OCI-LY3 (cell line): ENCODE measurements around the gene AOC1.

ENCODE experiments used
- H2AFZ ChIP-seq: fragments of 200-600, 300-600 bp; shearing (Covaris generic); 2 replicates; pipeline ENCODE4 v1.6.0; 2014; ENCODE audit warnings: antibody characterized with exemption, low read depth, low read length
- H3K27ac ChIP-seq: fragments of 200-600, 300-600 bp; sonication (generic); 2 replicates; pipeline ENCODE4 v1.5.1; 2014; ENCODE audit warnings: mild to moderate bottlenecking, low read length, moderate library complexity, mixed read lengths
- H3K27me3 ChIP-seq: fragments of 200-600, 300-600 bp; sonication (generic); 2 replicates; pipeline ENCODE4 v1.6.1; 2014; ENCODE audit warnings: low read depth, low read length, mixed read lengths
- H3K36me3 ChIP-seq: fragments of 200-600, 300-600 bp; sonication (generic); replicated peaks from 2 replicates; pipeline ENCODE3; 2014; ENCODE audit warnings: low read depth, low read length, mixed read lengths
- H3K4me1 ChIP-seq: fragments of 300-600, 200-600 bp; sonication (generic); 2 replicates; pipeline ENCODE4 v1.6.1; 2014; ENCODE audit warnings: low read length, mixed read lengths
- H3K4me2 ChIP-seq: fragments of 200-600, 300-600 bp; sonication (generic); 2 replicates; pipeline ENCODE4 v1.6.1; 2014; ENCODE audit warnings: low read length, mixed read lengths
- H3K4me3 ChIP-seq: fragments of 300-600, 200-600 bp; sonication (generic); 2 replicates; pipeline ENCODE4 v1.5.1; 2014; ENCODE audit warnings: antibody characterized with exemption, mild to moderate bottlenecking, low read length, moderate library complexity
- H3K79me2 ChIP-seq: fragments of 300-600, 200-600 bp; shearing (Covaris generic); 2 replicates; pipeline ENCODE4 v1.6.1; 2014; ENCODE audit warnings: mild to moderate bottlenecking, low read length, mixed read lengths
- H3K9ac ChIP-seq: fragments of 300-600, 200-600 bp; shearing (Covaris generic); 2 replicates; pipeline ENCODE4 v1.6.0; 2014; ENCODE audit warnings: mild to moderate bottlenecking, low read length, moderate library complexity
- H3K9me3 ChIP-seq: fragments of 200-600, 300-600 bp; shearing (Covaris generic); 2 replicates; pipeline ENCODE4 v1.6.1; 2014; ENCODE audit warnings: low read length, mixed read lengths; ENCODE audit not compliant: insufficient read depth
- H4K20me1 ChIP-seq: fragments of 200-600, 300-600 bp; sonication (generic); 2 replicates; pipeline ENCODE4 v1.6.1; 2016; ENCODE audit warnings: low read length, mixed read lengths; ENCODE audit not compliant: insufficient read depth
- CTCF ChIP-seq: fragments of 200-600, 300-600 bp; sonication (generic); IDR thresholded peaks from 2 replicates; pipeline ENCODE4 v1.5.1; 2014; ENCODE audit warnings: antibody characterized with exemption, low read length, low read depth
- EZH2phosphoT487 ChIP-seq: fragments of 200-600 bp; shearing (Covaris generic); IDR thresholded peaks from 2 replicates; pipeline ENCODE4 v1.6.1; 2018; ENCODE audit warnings: antibody characterized with exemption, mixed run types, low read depth

The AOC1 gene

GRCh38 chr7:150866932-150867564 is 14.7 kb downstream of the AOC1 start:
- H3K4me3 ChIP-seq, result no peak overlapping the region
- H2AFZ ChIP-seq, result no peak overlapping the region
- H3K9me3 ChIP-seq, result peaks cover 8% of the 10 kb centered on the region
- H3K27me3 ChIP-seq, result no peaks in the 10 kb centered on the region
- peaks cover 2% of the 10 kb centered on the region for H3K36me3 ChIP-seq
- H3K9ac ChIP-seq, result no peak overlapping the region
- peaks cover 7% of the 10 kb centered on the region for H3K4me1 ChIP-seq
- no peak overlapping the region for H3K4me2 ChIP-seq
- no peaks in the 10 kb centered on the region for H3K79me2 ChIP-seq
- TF ChIP-seq EZH2phosphoT487 (no peak), CTCF (no peak)
- no peak overlapping the region for H3K27ac ChIP-seq
- no peaks in the 10 kb centered on the region for H4K20me1 ChIP-seq

- Histone ChIP-seq H3K27ac (no peak overlapping the region), H3K27me3 (no peaks in the 10 kb centered on the region), H2AFZ (no peak overlapping the region)
Observed at GRCh38 chr7:150867605-150868004, 15.3 kb downstream of the AOC1 start.

GRCh38 chr7:150869467-150869866 is 17.1 kb downstream of the AOC1 start:
- Histone ChIP-seq H3K36me3 (peaks cover 2% of the 10 kb centered on the region), H3K79me2 (no peaks in the 10 kb centered on the region), H3K9me3 (peaks cover 8% of the 10 kb centered on the region), H3K4me2 (no peak overlapping the region), H3K4me1 (no peaks in the 10 kb centered on the region), H2AFZ (no peak overlapping the region), H3K9ac (no peak overlapping the region), H3K4me3 (no peak overlapping the region), H3K27me3 (no peaks in the 10 kb centered on the region), H4K20me1 (no peaks in the 10 kb centered on the region), H3K27ac (no peak overlapping the region)
- no peak for TF ChIP-seq EZH2phosphoT487
- TF ChIP-seq CTCF, result no peak

More at GRCh38 chr7:150867605-150868004, 15.3 kb downstream of the AOC1 start:
- Histone ChIP-seq H3K4me3 (no peak overlapping the region), H3K9ac (no peak overlapping the region), H3K79me2 (no peaks in the 10 kb centered on the region), H3K4me2 (no peak overlapping the region), H3K36me3 (peaks cover 2% of the 10 kb centered on the region), H3K9me3 (peaks cover 8% of the 10 kb centered on the region), H3K4me1 (peaks cover 2% of the 10 kb centered on the region), H4K20me1 (no peaks in the 10 kb centered on the region)
- TF ChIP-seq CTCF, result no peak

- Histone ChIP-seq H3K4me1 (peaks cover 11% of the 10 kb centered on the region), H3K36me3 (peaks cover 2% of the 10 kb centered on the region), H2AFZ (no peak overlapping the region), H3K27me3 (no peaks in the 10 kb centered on the region), H3K9me3 (peaks cover 8% of the 10 kb centered on the region), H4K20me1 (no peaks in the 10 kb centered on the region), H3K9ac (no peak overlapping the region), H3K4me3 (no peak overlapping the region), H3K27ac (no peak overlapping the region), H3K4me2 (no peak overlapping the region), H3K79me2 (no peaks in the 10 kb centered on the region)
- TF ChIP-seq EZH2phosphoT487, result no peak
Observed at GRCh38 chr7:150871601-150872000, 19.3 kb downstream of the AOC1 start.
